HG03342 (cell line): Measurements from ENCODE around the gene VSTM2L.

Experiments
- ATAC-seq: cut with Tn5 transposase; IDR thresholded peaks from one replicate; pipeline ENCODE4 v1.9.1; 2021; ENCODE audit warnings: mild to moderate bottlenecking, moderate library complexity; ENCODE audit not compliant: unreplicated experiment

Gene VSTM2L

GRCh38 chr20:37986044-37986858 lies 83.3 kb downstream of the VSTM2L start:
- no peak for ATAC-seq

- ATAC-seq, result no peak
These were observed 84.1 kb downstream of the VSTM2L start for GRCh38 chr20:37986873-37987601.

GRCh38 chr20:37987602-37988290 lies 84.8 kb downstream of the VSTM2L start:
- ATAC-seq, result no peak

- no peak for ATAC-seq
These were observed 85.5 kb downstream of the VSTM2L start for GRCh38 chr20:37988306-37988954.

- no peak for ATAC-seq
These were observed 86.8 kb downstream of the VSTM2L start for GRCh38 chr20:37989601-37990295.

- peak; percentile 91 for ATAC-seq
These were observed 87.7 kb downstream of the VSTM2L start for GRCh38 chr20:37990571-37991151.

GRCh38 chr20:37991157-37991866 lies 88.4 kb downstream of the VSTM2L start:
- no peak for ATAC-seq

GRCh38 chr20:37991908-37992307 lies 89.0 kb downstream of the VSTM2L start:
- no peak for ATAC-seq

- ATAC-seq, result no peak
These were observed 90.0 kb downstream of the VSTM2L start for GRCh38 chr20:37992802-37993409.

- no peak for ATAC-seq
These were observed 91.6 kb downstream of the VSTM2L start for GRCh38 chr20:37994512-37994911.
